ENCODE data around the gene BLOC1S1. TPM values are rescaled to one million over a fixed set of nuclear protein-coding genes. Genes with fewer than 3 reads are reported as not detected.

Gene BLOC1S1
- total and polyA plus RNA-seq, 2 of the 4 experiments (the other 2 are of a cell fraction), result 128 to 285 TPM

DNA sequence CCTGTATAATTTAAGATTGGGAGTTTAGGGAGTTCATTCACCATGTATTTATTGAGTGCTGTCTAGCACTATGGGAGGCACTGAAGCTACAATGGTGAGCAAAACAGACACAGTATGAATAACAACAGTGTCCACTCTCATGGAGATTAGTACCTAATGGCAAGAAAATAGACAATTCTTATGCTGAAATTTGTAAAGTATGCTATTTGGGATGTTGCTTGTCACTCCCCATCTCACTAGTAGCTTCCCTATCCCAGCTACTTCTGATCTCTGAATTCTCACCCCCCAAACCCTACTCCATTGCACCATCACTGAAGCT lies 31.0 kb downstream of the BLOC1S1 start:
- Histone ChIP-seq H4K5ac (ENCODE audit: low read depth, low read length) (no peak overlapping the region), H4K8ac (ENCODE audit: low read depth in 2 of 2, low read length in 2 of 2) (no peak overlapping the region), H3K4ac (ENCODE audit: low read depth, low read length) (no peak overlapping the region), H2BK120ac (ENCODE audit: low read depth, low read length) (no peak overlapping the region), H3K27me3 (ENCODE audit: control insufficient read depth, insufficient read depth, low read length) (no peaks in the 10 kb centered on the region), H3K79me1 (ENCODE audit: low read depth in 1 of 2, low read length in 2 of 2) (peaks cover 2 to 37% of the 10 kb centered on the region in 2 experiments; a peak in 3 of 4 replicates), H3K27ac (ENCODE audit: insufficient read depth, low read length) (no peak overlapping the region), H2AK9ac (replicated peaks; ENCODE audit: low read depth, low read length, poor library complexity) (no peak overlapping the region), H3K36me3 (ENCODE audit: control insufficient read depth, insufficient read depth, low read length) (peaks cover 23% of the 10 kb centered on the region), H2BK15ac (ENCODE audit: low read depth, low read length) (no peak overlapping the region), H4K91ac (ENCODE audit: insufficient read depth, low read depth, low read length) (no peak overlapping the region), H2AFZ (replicated peaks; ENCODE audit: low read length, poor library complexity) (no peak overlapping the region), H4K20me1 (ENCODE audit: insufficient read depth, low read length) (peaks cover 7% of the 10 kb centered on the region), H2BK5ac (ENCODE audit: low read depth, low read length, poor library complexity, severe bottlenecking) (no peak overlapping the region), H3K9ac (ENCODE audit: low read depth, low read length) (no peak overlapping the region), H3K18ac (ENCODE audit: low read depth, low read length) (no peak overlapping the region), H2AK5ac (ENCODE audit: low read depth, low read length) (no peak overlapping the region), H3K9me3 (ENCODE audit: control insufficient read depth, insufficient read depth, low read length) (no peaks in the 10 kb centered on the region), H3K4me1 (ENCODE audit: control insufficient read depth, insufficient read depth, low read length) (peaks cover 15% of the 10 kb centered on the region), H3K4me3 (ENCODE audit: insufficient read depth, low read depth, low read length) (no peak overlapping the region), H2BK20ac (ENCODE audit: low read depth, low read length) (no peak overlapping the region), H3K9me1 (ENCODE audit: insufficient read depth, low read length) (peaks cover 14% of the 10 kb centered on the region), H3K14ac (replicated peaks; ENCODE audit: low read depth, low read length) (no peak overlapping the region), H3K4me2 (ENCODE audit: low read depth, low read length) (no peak overlapping the region), H3K56ac (ENCODE audit: extremely low read depth, insufficient read depth, low read length) (no peak overlapping the region), H3K23ac (ENCODE audit: low read depth, low read length) (no peak overlapping the region)
- BruUV-seq (replicated peaks), result no TSS peak
- no peak for ATAC-seq (ENCODE audit: low read depth)
- no peak for DNase-seq
- TF ChIP-seq MAZ (IDR thresholded peaks at IDR 0.05; ENCODE audit: borderline replicate concordance, low read depth, low read length) (no peak), CEBPB (IDR thresholded peaks at IDR 0.05; ENCODE audit: low read depth, low read length) (no peak), CHD1 (IDR thresholded peaks at IDR 0.05; ENCODE audit: low read depth, low read length) (no peak), MAFK (IDR thresholded peaks at IDR 0.05; ENCODE audit: low read depth, low read length) (no peak), NFE2L2 (IDR thresholded peaks at IDR 0.05; ENCODE audit: low read depth, low read length) (no peak), SMC3 (IDR thresholded peaks at IDR 0.05; ENCODE audit: low read depth, low read length) (no peak), MXI1 (IDR thresholded peaks at IDR 0.05; ENCODE audit: borderline replicate concordance, low read depth, low read length) (no peak)
- TF ChIP-seq, protein P1, sequence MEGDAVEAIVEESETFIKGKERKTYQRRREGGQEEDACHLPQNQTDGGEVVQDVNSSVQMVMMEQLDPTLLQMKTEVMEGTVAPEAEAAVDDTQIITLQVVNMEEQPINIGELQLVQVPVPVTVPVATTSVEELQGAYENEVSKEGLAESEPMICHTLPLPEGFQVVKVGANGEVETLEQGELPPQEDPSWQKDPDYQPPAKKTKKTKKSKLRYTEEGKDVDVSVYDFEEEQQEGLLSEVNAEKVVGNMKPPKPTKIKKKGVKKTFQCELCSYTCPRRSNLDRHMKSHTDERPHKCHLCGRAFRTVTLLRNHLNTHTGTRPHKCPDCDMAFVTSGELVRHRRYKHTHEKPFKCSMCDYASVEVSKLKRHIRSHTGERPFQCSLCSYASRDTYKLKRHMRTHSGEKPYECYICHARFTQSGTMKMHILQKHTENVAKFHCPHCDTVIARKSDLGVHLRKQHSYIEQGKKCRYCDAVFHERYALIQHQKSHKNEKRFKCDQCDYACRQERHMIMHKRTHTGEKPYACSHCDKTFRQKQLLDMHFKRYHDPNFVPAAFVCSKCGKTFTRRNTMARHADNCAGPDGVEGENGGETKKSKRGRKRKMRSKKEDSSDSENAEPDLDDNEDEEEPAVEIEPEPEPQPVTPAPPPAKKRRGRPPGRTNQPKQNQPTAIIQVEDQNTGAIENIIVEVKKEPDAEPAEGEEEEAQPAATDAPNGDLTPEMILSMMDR (conservative IDR thresholded peaks at IDR 0.05; ENCODE audit: low read depth, low read length), result no peak
- TF ChIP-seq, protein P2, sequence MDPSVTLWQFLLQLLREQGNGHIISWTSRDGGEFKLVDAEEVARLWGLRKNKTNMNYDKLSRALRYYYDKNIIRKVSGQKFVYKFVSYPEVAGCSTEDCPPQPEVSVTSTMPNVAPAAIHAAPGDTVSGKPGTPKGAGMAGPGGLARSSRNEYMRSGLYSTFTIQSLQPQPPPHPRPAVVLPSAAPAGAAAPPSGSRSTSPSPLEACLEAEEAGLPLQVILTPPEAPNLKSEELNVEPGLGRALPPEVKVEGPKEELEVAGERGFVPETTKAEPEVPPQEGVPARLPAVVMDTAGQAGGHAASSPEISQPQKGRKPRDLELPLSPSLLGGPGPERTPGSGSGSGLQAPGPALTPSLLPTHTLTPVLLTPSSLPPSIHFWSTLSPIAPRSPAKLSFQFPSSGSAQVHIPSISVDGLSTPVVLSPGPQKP (IDR thresholded peaks at IDR 0.05; ENCODE audit: borderline replicate concordance, low read depth, low read length), result no peak
- ChIA-PET CTCF (no interaction called here), POLR2A (ENCODE audit: unreplicated experiment) (no interaction called here)
- in situ Hi-C loops (cut with MboI; ENCODE audit: low sequenced_read_pairs) (no loop called here), intact Hi-C loops (cut with micrococcal nuclease) (no loop called here), dilution Hi-C loops (cut with HindIII; ENCODE audit: low sequenced_read_pairs, unreplicated experiment) (no loop called here)

Data from IMR-90 (cell line).